ENCODE results near the gene TMEM187.
A peak's percentile ranks its signal among the peaks of the same experiment; 100 is the strongest.

The TMEM187 gene

DNA sequence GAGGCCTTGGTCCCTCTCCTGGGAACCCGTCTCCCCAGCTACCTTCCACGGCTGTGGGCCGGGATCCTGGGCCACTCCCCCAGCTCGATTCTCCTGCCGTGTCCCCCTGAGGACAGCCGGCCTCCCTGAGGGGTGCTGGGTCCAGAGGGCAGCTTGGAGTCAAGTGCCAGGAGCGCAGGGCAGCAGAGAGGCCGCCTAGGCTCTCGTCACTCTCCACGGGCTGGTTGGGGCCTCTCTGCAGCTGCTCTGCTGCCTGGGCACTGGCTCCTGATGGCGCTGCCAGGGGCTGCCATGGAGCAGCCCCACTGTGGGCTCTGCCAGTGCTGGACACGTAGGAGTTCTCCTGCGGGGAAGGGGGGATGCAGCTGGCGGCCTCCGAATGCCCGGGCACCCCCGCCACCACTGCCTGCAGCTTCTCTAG, 40.5 kb downstream of the TMEM187 start:
- TF ChIP-seq GABPA (IDR thresholded peaks at IDR 0.05; ENCODE audit: low read depth), result no peak
- TF ChIP-seq, protein P1, sequence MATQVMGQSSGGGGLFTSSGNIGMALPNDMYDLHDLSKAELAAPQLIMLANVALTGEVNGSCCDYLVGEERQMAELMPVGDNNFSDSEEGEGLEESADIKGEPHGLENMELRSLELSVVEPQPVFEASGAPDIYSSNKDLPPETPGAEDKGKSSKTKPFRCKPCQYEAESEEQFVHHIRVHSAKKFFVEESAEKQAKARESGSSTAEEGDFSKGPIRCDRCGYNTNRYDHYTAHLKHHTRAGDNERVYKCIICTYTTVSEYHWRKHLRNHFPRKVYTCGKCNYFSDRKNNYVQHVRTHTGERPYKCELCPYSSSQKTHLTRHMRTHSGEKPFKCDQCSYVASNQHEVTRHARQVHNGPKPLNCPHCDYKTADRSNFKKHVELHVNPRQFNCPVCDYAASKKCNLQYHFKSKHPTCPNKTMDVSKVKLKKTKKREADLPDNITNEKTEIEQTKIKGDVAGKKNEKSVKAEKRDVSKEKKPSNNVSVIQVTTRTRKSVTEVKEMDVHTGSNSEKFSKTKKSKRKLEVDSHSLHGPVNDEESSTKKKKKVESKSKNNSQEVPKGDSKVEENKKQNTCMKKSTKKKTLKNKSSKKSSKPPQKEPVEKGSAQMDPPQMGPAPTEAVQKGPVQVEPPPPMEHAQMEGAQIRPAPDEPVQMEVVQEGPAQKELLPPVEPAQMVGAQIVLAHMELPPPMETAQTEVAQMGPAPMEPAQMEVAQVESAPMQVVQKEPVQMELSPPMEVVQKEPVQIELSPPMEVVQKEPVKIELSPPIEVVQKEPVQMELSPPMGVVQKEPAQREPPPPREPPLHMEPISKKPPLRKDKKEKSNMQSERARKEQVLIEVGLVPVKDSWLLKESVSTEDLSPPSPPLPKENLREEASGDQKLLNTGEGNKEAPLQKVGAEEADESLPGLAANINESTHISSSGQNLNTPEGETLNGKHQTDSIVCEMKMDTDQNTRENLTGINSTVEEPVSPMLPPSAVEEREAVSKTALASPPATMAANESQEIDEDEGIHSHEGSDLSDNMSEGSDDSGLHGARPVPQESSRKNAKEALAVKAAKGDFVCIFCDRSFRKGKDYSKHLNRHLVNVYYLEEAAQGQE (IDR thresholded peaks at IDR 0.05; ENCODE audit: insufficient replicate concordance, low read depth), result no peak
- TF ChIP-seq SPI1 (IDR thresholded peaks at IDR 0.05; ENCODE audit: borderline replicate concordance, low read depth), result no peak
- TF ChIP-seq CTCF (IDR thresholded peaks at IDR 0.05; ENCODE audit: insufficient read depth, low read length), result no peak
- TF ChIP-seq POLR2AphosphoS5 (IDR thresholded peaks at IDR 0.05; ENCODE audit: low read depth), result no peak
- H3K27me3 ChIP-seq (ENCODE audit: insufficient read depth, poor library complexity, severe bottlenecking), result no peaks in the 10 kb centered on the region
- H3K4me3 ChIP-seq (replicated peaks; ENCODE audit: insufficient read depth, low read length), result no peak overlapping the region
- DNase-seq (ENCODE audit: low read depth in 1 of 2, low spot score in 1 of 2), result no peak
- H3K27ac ChIP-seq (replicated peaks), result peak overlapping the region; percentile 1; the same call in 1 of the 2 replicates

DNA sequence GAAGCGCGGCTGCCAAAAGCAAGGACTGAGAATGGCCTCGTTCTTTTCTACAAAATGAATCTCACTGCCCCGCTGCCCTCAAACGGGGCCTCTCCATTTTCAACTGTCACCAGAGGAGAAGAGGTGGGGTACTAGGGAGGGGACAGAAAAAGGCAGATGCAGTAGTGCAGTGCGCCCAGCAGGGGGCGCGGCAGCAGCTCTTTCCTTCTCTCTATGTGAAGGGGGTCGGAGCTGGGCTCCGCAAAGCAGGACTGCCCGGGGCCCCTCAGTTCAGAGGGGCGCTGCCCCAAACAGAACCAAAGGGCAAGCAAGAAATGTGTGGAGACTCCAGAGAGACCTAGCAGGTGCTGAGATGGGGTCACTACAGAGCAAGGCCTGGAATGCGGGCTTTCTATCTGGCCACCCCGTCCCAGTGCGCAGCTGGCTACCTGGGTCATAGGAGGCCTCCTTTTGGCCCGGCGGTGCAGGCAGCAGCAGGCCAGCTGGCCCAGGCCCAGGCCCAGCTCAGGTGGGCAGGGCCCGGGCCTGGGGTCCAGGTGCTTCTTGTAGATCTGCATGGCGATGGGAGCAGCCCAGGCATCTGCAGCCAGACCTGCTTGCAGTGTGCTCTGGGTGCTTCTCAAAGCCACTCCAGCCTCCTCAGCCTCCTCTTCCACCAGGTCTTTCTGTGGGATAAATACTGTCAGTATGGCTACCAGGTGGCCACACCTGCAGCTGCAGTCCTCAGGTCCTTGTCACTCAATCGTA, 41.2 kb downstream of the TMEM187 start:
- H3K4me3 ChIP-seq (replicated peaks; ENCODE audit: insufficient read depth, low read length), result no peak overlapping the region
- 0 out of 2 replicates have a peak overlapping the region, but pooled peaks have one; percentile 1 for H3K27ac ChIP-seq (replicated peaks)
- DNase-seq (ENCODE audit: low read depth in 1 of 2, low spot score in 1 of 2), result peak; percentile 24 to 47

DNA sequence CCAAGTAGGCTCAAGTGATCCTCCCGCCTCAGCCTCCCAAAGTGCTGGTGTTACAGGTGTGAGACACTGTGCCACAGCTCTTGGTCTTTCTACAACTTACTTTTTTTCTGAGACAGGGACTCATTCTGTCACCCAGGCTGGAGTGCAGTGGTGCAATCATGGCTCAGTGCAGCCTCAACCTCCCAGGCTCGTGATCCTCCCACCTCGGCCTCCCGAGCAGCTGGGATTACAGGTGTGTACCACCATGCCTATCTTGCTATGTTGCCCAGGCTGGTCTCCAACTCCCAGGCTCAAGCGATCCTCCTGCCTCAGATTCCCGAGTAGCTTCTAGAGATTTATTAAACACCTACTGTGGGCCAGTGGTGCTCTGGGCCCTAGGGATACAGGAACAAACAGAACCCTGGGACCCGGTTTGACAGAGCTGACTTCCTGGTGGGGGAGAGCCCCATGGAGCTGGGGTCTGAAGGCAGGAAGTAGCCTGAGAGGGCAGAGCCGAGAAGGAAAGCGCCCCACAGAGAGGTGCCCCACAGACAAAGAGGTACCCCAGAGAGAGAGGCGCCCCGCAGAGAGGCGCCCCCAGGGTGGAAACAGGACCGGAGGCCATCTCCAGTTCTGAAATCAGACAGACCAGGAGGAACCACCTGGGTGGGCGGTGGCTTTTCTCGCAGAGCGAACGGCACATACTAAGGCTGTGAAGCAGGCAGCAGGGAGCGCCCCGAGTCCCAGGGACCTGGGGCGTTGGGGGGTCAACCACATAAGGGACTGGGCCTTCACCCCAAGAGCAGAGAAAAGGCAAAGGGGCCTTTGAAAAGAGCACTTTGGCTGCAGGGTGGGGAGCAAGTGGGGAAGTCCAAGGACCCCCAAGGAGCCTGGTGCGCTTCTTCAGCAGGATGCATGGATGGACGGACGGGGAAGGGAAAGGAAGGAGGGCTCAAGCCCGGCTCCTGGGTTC, 42.2 kb downstream of the TMEM187 start:
- Histone ChIP-seq H3K27ac (replicated peaks) (peak overlapping the region; percentile 93), H3K27me3 (ENCODE audit: insufficient read depth, poor library complexity, severe bottlenecking) (no peaks in the 10 kb centered on the region), H3K4me3 (replicated peaks; ENCODE audit: insufficient read depth, low read length) (no peak overlapping the region)
- DNase-seq (ENCODE audit: low read depth in 1 of 2, low spot score in 1 of 2), result no peak
- TF ChIP-seq, protein P1 (IDR thresholded peaks at IDR 0.05; ENCODE audit: insufficient replicate concordance, low read depth), result no peak
- TF ChIP-seq GABPA (IDR thresholded peaks at IDR 0.05; ENCODE audit: low read depth) (no peak), CTCF (IDR thresholded peaks at IDR 0.05; ENCODE audit: insufficient read depth, low read length) (no peak), POLR2AphosphoS5 (IDR thresholded peaks at IDR 0.05; ENCODE audit: low read depth) (no peak), SPI1 (IDR thresholded peaks at IDR 0.05; ENCODE audit: borderline replicate concordance, low read depth) (no peak)

More for the DNA sequence above, 41.2 kb downstream of the TMEM187 start:
- TF ChIP-seq SPI1 (IDR thresholded peaks at IDR 0.05; ENCODE audit: borderline replicate concordance, low read depth) (no peak), CTCF (IDR thresholded peaks at IDR 0.05; ENCODE audit: insufficient read depth, low read length) (peak; percentile 63)
- no peaks in the 10 kb centered on the region for H3K27me3 ChIP-seq (ENCODE audit: insufficient read depth, poor library complexity, severe bottlenecking)

All from HL-60 (cell line).